Heart left ventricle (tissue), 16 donors: Measurements from ENCODE around the gene HLA-DMA. TPM values are rescaled to one million over a fixed set of nuclear protein-coding genes. Genes with fewer than 3 reads are reported as not detected.

Experiments used
- ATAC-seq, 4 donors: fragments of 200-7000 bp; cut with Tn5 transposase; one replicate each; pipeline ENCODE4 v1.9.1; 2020 to 2022; ENCODE audit warnings: moderate library complexity in 4 of 4, mild to moderate bottlenecking in 3 of 4, moderate number of reproducible peaks in 1 of 4
- DNase-seq, 5 donors: peaks; one replicate each; pipeline ENCODE4 v3.0.0-alpha.2; 2020
- H3K27ac ChIP-seq, 12 donors: fragments of 200-600 bp; sonication (generic) in 4 of 12; one replicate each; pipeline versions ENCODE4 v1.5.0 to v1.8.0; 2016 to 2022; ENCODE audit warnings: mild to moderate bottlenecking in 2 of 12
- H3K27me3 ChIP-seq, 9 donors: fragments of 200-600 bp; sonication (generic) in 2 of 9; one replicate each; pipeline versions ENCODE4 v1.5.1 to v1.8.0; 2016 to 2022; ENCODE audit warnings: mild to moderate bottlenecking in 3 of 9
- H3K36me3 ChIP-seq, 9 donors: fragments of 200-600 bp; sonication (generic) in 2 of 9; one replicate each; pipeline versions ENCODE4 v1.5.0 to v1.8.0; 2018 to 2022; ENCODE audit warnings: mild to moderate bottlenecking in 2 of 9
- H3K4me1 ChIP-seq, 12 donors: fragments of 200-600 bp; sonication (generic) in 4 of 12; one replicate each; pipeline versions ENCODE4 v1.5.0 to v1.8.0; 2016 to 2022; ENCODE audit warnings: mild to moderate bottlenecking in 3 of 12
- H3K4me3 ChIP-seq, 12 donors: fragments of 200-600 bp; sonication (generic) in 4 of 12; one replicate each; pipeline versions ENCODE4 v1.5.0 to v1.8.0; 2017 to 2022; ENCODE audit warnings: mild to moderate bottlenecking in 9 of 12, moderate library complexity in 4 of 12
- H3K9me3 ChIP-seq, 12 donors: fragments of 200-600 bp; sonication (generic) in 4 of 12; one replicate each; pipeline versions ENCODE4 v1.5.0 to v1.8.0; 2016 to 2022; ENCODE audit warnings: mild to moderate bottlenecking in 1 of 12
- CTCF ChIP-seq, 12 donors: fragments of 200-600 bp; sonication (generic) in 4 of 12; IDR thresholded peaks; one replicate each; pipeline versions ENCODE4 v1.5.0 to v1.8.0; 2018 to 2022; ENCODE audit warnings: antibody characterized with exemption in 12 of 12, mild to moderate bottlenecking in 5 of 12
- POLR2A ChIP-seq, 2 donors: fragments of 450-650 bp; IDR thresholded peaks; one replicate each; pipeline ENCODE4 v1.6.1; 2017; ENCODE audit warnings: antibody characterized with exemption in 2 of 2, mild to moderate bottlenecking in 2 of 2, moderate library complexity in 2 of 2
- WGBS, 4 donors: extraction: QIAGEN DNeasy Blood & Tissue Kit in 2 of 4; methylation state at CpG; one replicate each; pipeline versions ENCODE4 v1.1.5 to v1.1.7; 2013 to 2018; 5-methylcytosine and 5-hydroxymethylcytosine counted together
- intact Hi-C, 10 donors: fragments of 100-400 bp; cut with DNase I; formaldehyde crosslinking; loops; one replicate each; pipeline versions ENCODE4 v1.11.1 to v1.14.2; 2022
- polyA plus RNA-seq, 2 donors: library from polyadenylated mRNA; stranded (reverse); fragments of 200-250 nt; gene quantifications; one replicate each; pipeline ENCODE4 v1.2.3, GENCODE V29; 2013
- total RNA-seq, 9 donors: library from RNA; depleted of rRNA in 2 of 9; stranded (reverse); fragments of >200 nt in 2 of 9; fragmentation: NEBNext Ultra II Directional in 3 of 9; extraction: Animal tissue kit (Norgen Biotek cat#: 25700) in 3 of 9; gene quantifications; one replicate each; pipeline versions ENCODE4 v1.1.0 to v1.2.4, GENCODE V29; 2016 to 2023
- donor health status: ischemic (EF 13 %, LVEDD 7.1; RV severe dilation, severe dysfunction).
- donor health status: healthy with polysubstance abuse.
- donor health status: DM: no; HTN: yes; CAD: no.
- donor health status: DM: no; HTN: no; CAD: no.
- donor health status: ischemic (EF 25% LVEDD 6.9; RV normal size, moderate dysfunction).
- donor health status: ischemic (EF 25% LVEDD 5.7; RV mildly dilated, moderate dysfunction).
- donor health status: healthy.
- donor health status: DM: yes; HTN: yes; CAD: no.
- donor health status: ischemic (EF 35%, LVEDD 5.7; RV mildly dilated, moderate dysfunction).
- donor health status: nonischemic (EF 11% LVEDD 7.7; RV severe dilation, severe dysfunction).
- donor health status: DM: yes; HTN: yes; CAD: no.
- donor health status: PGD.
- donor health status: ischemic (EF 29% LVEDD 5.4; RV normal size, mild dysfunction).
- donor health status: nonischemic (EF 23%, LVEDD 6.1; RV moderate dilation, normal function).

HLA-DMA gene
- total and polyA plus RNA-seq, 11 donors, result 5.4 to 150 (median 16.2) TPM

DNA sequence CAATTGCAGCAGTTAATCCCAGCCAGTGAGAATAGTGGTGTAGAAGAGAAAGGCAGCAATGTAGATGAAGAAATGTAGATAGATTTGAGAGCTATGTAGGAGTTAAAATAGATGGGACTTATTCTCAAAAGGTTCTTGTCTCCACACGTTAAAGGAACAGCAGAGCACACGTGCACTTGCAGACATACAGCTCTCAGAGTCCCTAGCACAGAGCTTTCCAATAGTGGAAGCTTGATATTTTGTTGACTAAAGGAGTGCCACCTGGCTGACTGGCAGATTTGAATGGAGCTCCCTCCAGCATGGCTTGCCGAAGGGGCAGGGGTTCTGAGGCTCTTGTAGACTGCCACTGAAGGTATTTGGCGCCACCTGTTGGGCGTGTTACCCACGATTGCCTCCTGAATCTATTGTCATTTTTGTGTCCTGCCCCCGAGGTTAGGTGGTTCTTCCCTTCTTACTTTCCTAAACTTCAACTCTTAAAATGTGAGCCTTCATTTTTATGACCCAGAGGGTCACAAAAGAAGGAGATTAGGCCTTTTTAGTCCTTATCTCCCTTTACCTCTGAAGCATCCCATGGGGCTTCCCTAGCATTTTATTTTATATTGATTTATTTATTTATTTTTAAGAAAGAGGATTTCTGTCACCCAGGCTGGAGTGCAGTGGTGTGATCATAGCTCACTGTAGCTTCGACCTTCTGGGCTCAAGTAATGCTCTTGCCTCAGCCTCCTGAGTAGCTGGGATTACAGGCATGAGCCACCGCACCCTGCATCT is 31.9 kb upstream of the HLA-DMA start:
- Histone ChIP-seq H3K27me3 (no peaks in the 10 kb centered on the region), H3K4me1 (peaks cover 0 to 18% (median 7%) of the 10 kb centered on the region in 12 donors), H3K9me3 (no peaks in the 10 kb centered on the region), H3K36me3 (peaks cover 2 to 40% (median 23%) of the 10 kb centered on the region in 9 donors), H3K4me3 (no peak overlapping the region), H3K27ac (peak overlapping the region in 1 of 12 donors; percentile 9)
- DNase-seq (peak; percentile 84 to 93 (median 88)), ATAC-seq (peak; percentile 75 to 86 (median 81))
- TF ChIP-seq POLR2A (IDR thresholded peaks at IDR 0.05) (no peak), CTCF (IDR thresholded peaks at IDR 0.05) (peak; percentile 72 to 98 (median 90))
- WGBS, 4 donors, result 13 to 16% (median 15%) methylated on average over 9 of the region's 9 CpGs
- intact Hi-C loops, result loop anchor here (1.0 to 2.0 kb wide), 9 partner anchors 49 to 100 kb away; no protein-coding TSS in a partner anchor

- intact Hi-C loops, result loop anchor here in 9 of 10 donors (1.0 to 2.0 kb wide), 7 partner anchors 49 to 99 kb away; no protein-coding TSS in a partner anchor
- ATAC-seq, result peak in 2 of 4 donors; percentile 7 to 8
- H3K9me3 ChIP-seq, result no peaks in the 10 kb centered on the region
Measured at GRCh38 chr6:32983964-32984621, 31.2 kb upstream of the HLA-DMA start.

GRCh38 chr6:32983493-32983848 is 30.6 kb upstream of the HLA-DMA start:
- 56 to 77% (median 70%) methylated on average over 1 of the region's 1 CpG; no CpG with 5 or more reads in 1 of the 4 donors for WGBS, 4 donors
- Histone ChIP-seq H3K27ac (peak overlapping the region in 1 of 12 donors; percentile 68), H3K4me1 (peaks cover 0 to 23% (median 8%) of the 10 kb centered on the region in 12 donors), H3K9me3 (no peaks in the 10 kb centered on the region), H3K4me3 (no peak overlapping the region), H3K36me3 (peaks cover 2 to 53% (median 36%) of the 10 kb centered on the region in 9 donors), H3K27me3 (no peaks in the 10 kb centered on the region)
- no peak for TF ChIP-seq CTCF (IDR thresholded peaks at IDR 0.05)
- TF ChIP-seq POLR2A (IDR thresholded peaks at IDR 0.05), result no peak
- DNase-seq (no peak), ATAC-seq (peak in 3 of 4 donors; percentile 19 to 31 (median 21))
- intact Hi-C loops, result loop anchor here in 1 of 10 donors (2.0 kb wide), 1 partner anchor 49 kb away; no protein-coding TSS in a partner anchor

More at GRCh38 chr6:32983964-32984621, 31.2 kb upstream of the HLA-DMA start:
- no peak for DNase-seq
- Histone ChIP-seq H3K27ac (peak overlapping the region in 2 of 12 donors; percentile 2 to 9), H3K4me1 (peaks cover 0 to 20% (median 8%) of the 10 kb centered on the region in 12 donors), H3K36me3 (peaks cover 2 to 47% (median 30%) of the 10 kb centered on the region in 9 donors), H3K27me3 (no peaks in the 10 kb centered on the region), H3K4me3 (no peak overlapping the region)
- TF ChIP-seq CTCF (IDR thresholded peaks at IDR 0.05) (no peak), POLR2A (IDR thresholded peaks at IDR 0.05) (no peak)
- 48 to 57% (median 53%) methylated on average over 3 of the region's 3 CpGs for WGBS, 4 donors
